GM19468 (cell line): ENCODE results near the gene SEH1L.

Experiments used
- ATAC-seq: cut with Tn5 transposase; IDR thresholded peaks from one replicate; pipeline ENCODE4 v1.9.1; 2021; ENCODE audit warnings: mild to moderate bottlenecking, moderate library complexity, moderate number of reproducible peaks; ENCODE audit not compliant: unreplicated experiment; ENCODE audit errors: extremely low read depth

SEH1L gene

DNA sequence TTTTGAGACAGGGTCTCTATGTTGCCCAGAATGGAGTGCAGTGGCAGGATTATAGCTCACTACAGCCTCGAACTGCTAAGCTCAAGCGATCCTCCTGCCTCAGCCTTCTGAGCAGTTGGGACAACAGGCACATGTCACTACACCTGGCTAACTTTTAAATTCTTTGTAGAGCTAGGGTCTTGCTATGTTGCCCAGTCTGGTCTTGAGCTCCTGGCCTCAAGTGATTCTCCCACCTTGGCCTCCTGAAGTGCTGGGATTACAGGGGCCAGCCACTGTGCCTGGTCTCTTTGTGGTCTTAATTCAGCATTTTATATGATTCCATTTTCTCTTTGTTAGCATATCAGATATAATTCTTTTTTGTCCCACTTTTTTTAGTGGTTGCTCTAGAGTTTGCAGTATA is 77.4 kb downstream of the SEH1L start:
- no peak for ATAC-seq

DNA sequence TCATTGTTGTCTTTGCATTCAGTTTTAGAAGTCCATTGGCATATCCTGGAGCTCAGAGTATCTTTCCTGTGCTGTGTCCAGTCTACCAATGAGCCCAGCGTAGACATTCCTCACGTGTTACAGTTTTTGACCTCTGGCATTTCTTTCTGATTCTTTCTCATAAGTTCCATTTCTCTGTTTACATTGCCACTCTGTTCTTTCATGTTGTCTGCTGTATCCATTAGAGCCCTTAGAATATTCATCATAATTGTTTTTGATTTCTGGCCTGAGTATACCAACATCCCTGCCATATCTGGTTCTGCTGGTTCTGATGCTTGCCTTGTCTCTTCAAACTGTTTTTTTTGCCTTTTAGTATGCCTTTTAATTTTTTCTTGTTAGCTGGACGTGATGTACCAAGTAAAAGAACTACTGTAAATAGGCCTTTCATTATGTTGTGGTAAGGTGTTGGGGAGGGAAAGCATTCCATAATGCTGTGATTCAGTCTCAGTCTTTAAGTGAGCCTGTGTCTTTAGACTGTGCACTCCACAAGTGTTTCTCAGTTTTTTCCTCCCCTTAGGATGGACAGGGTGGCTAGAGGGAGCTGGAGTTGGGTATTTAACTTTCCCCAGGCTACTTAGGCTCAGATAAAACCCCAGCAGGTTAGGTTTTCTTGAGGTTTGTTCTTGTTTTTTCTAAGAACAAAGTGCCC is 78.9 kb downstream of the SEH1L start:
- no peak for ATAC-seq

DNA sequence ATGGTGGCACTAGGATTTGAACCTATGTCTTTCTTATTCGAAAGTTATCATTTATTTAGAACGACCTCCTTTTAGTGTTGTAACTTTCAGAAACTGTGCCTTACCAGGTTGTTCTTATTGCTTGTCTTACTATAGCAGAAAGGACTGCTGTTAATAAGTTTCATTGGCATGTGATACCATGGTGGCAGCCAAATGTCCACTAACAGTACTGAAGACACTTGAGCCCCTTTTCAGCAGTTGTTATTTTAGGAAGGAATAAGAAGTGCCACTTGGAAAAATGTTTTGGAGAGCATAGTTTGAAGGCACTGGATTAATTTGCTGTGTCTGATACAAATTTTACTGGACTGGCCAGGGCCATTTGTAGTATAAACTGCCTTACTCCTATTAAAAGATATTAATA is 81.1 kb downstream of the SEH1L start:
- ATAC-seq: no peak

- ATAC-seq: no peak
Measured at GRCh38 chr18:13032173-13032572, 84.4 kb downstream of the SEH1L start.

DNA sequence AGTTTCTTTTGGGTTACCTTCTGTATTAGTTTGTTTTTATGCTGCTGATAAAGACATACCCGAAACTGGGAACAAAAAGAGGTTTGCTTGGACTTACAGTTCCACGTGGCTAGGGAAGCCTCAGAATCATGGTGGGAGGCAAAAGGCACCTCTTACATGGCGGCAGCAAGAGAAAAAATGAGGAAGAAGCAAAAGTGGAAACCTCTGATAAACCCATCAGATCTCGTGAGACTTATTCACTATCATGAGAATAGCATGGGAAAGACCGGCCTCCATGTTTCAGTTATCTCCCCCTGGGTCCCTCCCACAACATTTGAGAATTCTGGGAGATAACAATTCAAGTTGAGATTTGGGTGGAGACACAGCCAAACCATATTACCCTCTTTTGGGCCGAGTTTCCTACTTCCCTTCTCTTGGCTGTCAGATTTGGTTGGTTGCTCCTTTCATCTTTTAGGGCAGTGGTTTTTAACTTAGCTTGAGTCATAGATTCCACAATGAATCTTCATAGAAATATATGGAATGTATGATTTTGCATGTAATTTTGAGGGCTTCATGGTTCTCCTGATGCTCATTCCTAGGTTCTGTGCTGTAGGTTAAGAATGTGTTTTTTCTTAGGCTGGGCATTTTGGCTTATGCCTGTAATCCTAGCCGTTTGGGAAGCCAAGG is 87.6 kb downstream of the SEH1L start:
- no peak for ATAC-seq

DNA sequence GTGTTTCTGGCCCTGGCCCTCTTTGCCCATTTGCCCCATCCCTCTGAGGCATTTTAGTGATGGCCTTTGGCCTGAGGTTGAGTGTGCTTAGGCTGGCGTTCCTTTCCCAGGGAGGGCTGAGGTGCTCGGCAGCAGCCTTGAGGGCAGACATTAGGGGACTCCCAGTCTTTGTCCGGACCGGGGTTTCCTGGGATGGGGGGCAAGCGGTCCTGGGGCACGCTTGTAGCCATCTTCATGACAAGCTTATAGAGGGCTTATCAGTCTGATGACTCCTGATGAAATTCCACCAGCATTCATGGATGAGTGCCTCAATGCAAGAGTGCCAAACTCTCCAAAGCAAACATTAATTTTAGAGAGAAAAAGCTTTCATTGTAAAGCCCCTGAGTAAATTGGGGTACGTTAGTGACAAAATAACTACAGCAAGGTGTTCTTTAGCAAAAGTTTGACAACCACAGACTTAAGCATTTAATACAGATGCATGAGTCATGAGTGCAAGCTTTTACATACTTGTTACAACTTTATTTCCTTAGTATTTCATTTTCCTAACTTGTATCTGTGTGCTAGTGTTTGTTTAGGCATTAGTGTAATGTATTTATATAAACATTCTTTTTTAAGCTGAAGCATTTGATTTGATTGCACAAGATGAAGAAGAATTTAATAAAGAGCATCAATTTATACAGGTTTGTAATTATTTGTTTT is 89.0 kb downstream of the SEH1L start:
- ATAC-seq: no peak
